ENCODE results near the gene PARD3. TPM values are rescaled to one million over a fixed set of nuclear protein-coding genes. Genes with fewer than 3 reads are reported as not detected.

PARD3 gene
- total RNA-seq, 1 experiment from 2014 or later, result 51.8 TPM

GRCh38 chr10:34378297-34378696 lies 436.8 kb downstream of the PARD3 start:
- peaks cover 35% of the 10 kb centered on the region for H3K4me1 Mint-ChIP-seq
- no peak for TF ChIP-seq ZNF396 (CRISPR knock-in tag; IDR thresholded peaks at IDR 0.05; ENCODE audit: borderline replicate concordance)
- ChIA-PET CTCF (interaction anchor here (1.2 kb wide), 1 partner anchor 260 kb away, joined by 3 read pairs; no protein-coding TSS in a partner anchor), POLR2A (no interaction called here)
- H3K36me3 Mint-ChIP-seq, result peaks cover 5% of the 10 kb centered on the region
- DNase-seq (ENCODE audit: low spot score), result no peak
- no peak overlapping the region for H3K27ac Mint-ChIP-seq
- H3K9me3 Mint-ChIP-seq, result no peaks in the 10 kb centered on the region
- H3K4me3 Mint-ChIP-seq, result no peak overlapping the region
- no peaks in the 10 kb centered on the region for H3K27me3 Mint-ChIP-seq (ENCODE audit: low read depth)
- no peak for ATAC-seq

- H3K4me3 Mint-ChIP-seq, result no peak overlapping the region
- TF ChIP-seq ZNF425 (CRISPR knock-in tag; conservative IDR thresholded peaks at IDR 0.05) (no peak), ZNF532 (CRISPR knock-in tag; IDR thresholded peaks at IDR 0.05; ENCODE audit: borderline replicate concordance) (no peak), NR1H2 (CRISPR knock-in tag; IDR thresholded peaks at IDR 0.05) (no peak), GRHL2 (CRISPR knock-in tag; IDR thresholded peaks at IDR 0.05; ENCODE audit: insufficient replicate concordance, severe bottlenecking) (no peak), ARID4B (CRISPR knock-in tag; IDR thresholded peaks at IDR 0.05; ENCODE audit: borderline replicate concordance) (no peak), CREB1 (CRISPR knock-in tag; IDR thresholded peaks at IDR 0.05) (no peak), ZNF121 (CRISPR knock-in tag; IDR thresholded peaks at IDR 0.05) (no peak)
- no peaks in the 10 kb centered on the region for H3K9me3 Mint-ChIP-seq
- H3K36me3 Mint-ChIP-seq, result peaks cover 5% of the 10 kb centered on the region
- H3K27ac Mint-ChIP-seq, result no peak overlapping the region
- no peaks in the 10 kb centered on the region for H3K27me3 Mint-ChIP-seq (ENCODE audit: low read depth)
- peaks cover 40% of the 10 kb centered on the region for H3K4me1 Mint-ChIP-seq
- CTCF ChIA-PET, result interaction anchor here (1.2 kb wide), 1 partner anchor 260 kb away, joined by 3 read pairs; no protein-coding TSS in a partner anchor
- POLR2A ChIA-PET, result no interaction called here
- ATAC-seq (peak; percentile 71), DNase-seq (ENCODE audit: low spot score) (no peak)
These were observed 437.3 kb downstream of the PARD3 start for GRCh38 chr10:34377833-34378232.

GRCh38 chr10:34374356-34375045 lies 440.6 kb downstream of the PARD3 start:
- no peak overlapping the region for H3K4me3 Mint-ChIP-seq
- peaks cover 62% of the 10 kb centered on the region for H3K4me1 Mint-ChIP-seq
- H3K27me3 Mint-ChIP-seq (ENCODE audit: low read depth), result no peaks in the 10 kb centered on the region
- H3K9me3 Mint-ChIP-seq, result no peaks in the 10 kb centered on the region
- DNase-seq (ENCODE audit: low spot score) (no peak), ATAC-seq (no peak)
- H3K27ac Mint-ChIP-seq, result peak overlapping the region; percentile 80
- peaks cover 2% of the 10 kb centered on the region; the same call in 1 of the 2 replicates for H3K36me3 Mint-ChIP-seq
- POLR2A ChIA-PET, result no interaction called here
- CTCF ChIA-PET, result no interaction called here
- no peak for TF ChIP-seq MYBL2 (CRISPR knock-in tag; IDR thresholded peaks at IDR 0.05)
- no peak for TF ChIP-seq ZNF219 (CRISPR knock-in tag; IDR thresholded peaks at IDR 0.05; ENCODE audit: borderline replicate concordance)
- TF ChIP-seq CTCF (IDR thresholded peaks at IDR 0.05), result no peak
- no peak for TF ChIP-seq TCF7 (CRISPR knock-in tag; IDR thresholded peaks at IDR 0.05; ENCODE audit: low read depth)
- TF ChIP-seq IRF1 (CRISPR knock-in tag; IDR thresholded peaks at IDR 0.05), result no peak
- TF ChIP-seq E2F1 (CRISPR knock-in tag; IDR thresholded peaks at IDR 0.05), result no peak
